RPMI8226 (cell line): ENCODE measurements around the gene MKNK1.

Experiments used
- DNase-seq: peaks from one replicate; pipeline ENCODE4 v3.0.0-alpha.2; 2015

MKNK1 gene

DNA sequence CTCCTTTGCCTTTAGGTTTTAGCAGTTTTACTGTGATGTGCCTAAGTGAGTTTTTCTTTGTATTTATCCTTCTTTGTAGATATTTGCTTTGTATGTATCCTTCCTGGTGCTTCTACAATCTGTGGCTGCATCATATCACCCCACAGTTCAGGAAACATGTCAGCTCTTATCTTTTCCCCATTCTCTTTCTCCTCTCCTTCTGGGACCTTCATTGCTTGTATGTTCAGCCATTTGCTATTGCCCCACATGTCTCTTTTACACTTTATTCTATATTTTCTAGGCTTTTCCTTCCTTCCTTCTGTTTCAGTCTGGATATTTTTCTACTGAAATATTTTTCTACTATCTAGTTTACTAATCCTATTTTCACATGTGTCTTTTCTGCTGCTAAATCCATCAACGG, 67.5 kb downstream of the MKNK1 start:
- no peak for DNase-seq

DNA sequence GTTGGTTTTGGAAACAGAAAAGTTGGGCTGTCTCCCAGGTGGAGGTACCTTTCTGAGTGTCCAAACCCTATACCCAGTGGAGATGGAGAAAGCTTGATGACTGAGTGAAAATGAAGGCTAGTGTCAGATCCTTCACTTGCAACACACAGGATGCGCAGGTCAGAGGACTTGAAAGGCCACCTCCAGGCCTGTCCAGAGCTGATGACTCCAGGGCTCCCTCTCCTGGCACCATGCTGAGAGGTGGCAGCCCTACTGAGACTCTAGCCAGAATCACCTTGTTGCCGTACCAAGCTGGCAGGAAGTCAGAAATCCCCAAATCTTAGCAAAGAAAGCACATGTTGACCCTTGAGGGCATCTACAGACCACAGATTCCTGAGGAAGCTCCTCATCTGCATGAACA, 69.0 kb downstream of the MKNK1 start:
- DNase-seq, result peak; percentile 75

DNA sequence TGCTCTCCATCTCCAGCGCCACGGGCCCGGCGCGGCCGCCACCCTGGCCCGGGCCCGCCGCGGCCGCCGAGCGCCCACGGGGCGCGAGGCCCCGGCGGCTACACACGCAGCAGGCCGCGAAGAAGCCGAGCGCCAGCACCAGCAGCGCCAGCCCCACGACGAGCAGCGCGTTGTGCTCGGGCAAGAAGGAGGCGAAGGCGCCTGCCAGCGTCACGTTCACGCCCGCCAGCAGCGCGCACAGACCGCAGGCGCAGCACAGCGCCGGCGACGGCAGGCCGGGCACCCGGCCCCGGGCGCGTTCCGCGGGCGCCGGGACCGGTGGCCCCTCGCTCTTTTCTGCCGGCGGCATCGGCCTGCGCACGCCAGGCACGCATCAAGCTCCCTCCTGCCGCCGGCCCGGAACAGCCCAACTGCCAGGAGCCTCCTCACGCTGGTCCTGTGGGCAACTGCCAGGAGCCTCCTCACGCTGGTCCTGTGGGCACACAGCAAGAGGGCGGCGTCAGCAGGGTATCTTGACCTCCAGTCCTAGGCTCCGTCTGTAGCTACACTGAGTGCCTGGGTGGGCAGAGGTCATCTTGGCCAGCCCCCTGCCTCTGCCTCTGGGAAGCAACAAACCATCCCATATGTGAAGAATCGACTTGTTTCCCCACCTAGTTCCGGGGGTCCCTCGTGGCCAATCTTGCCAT, 70.7 kb downstream of the MKNK1 start:
- peak; percentile 55 for DNase-seq

DNA sequence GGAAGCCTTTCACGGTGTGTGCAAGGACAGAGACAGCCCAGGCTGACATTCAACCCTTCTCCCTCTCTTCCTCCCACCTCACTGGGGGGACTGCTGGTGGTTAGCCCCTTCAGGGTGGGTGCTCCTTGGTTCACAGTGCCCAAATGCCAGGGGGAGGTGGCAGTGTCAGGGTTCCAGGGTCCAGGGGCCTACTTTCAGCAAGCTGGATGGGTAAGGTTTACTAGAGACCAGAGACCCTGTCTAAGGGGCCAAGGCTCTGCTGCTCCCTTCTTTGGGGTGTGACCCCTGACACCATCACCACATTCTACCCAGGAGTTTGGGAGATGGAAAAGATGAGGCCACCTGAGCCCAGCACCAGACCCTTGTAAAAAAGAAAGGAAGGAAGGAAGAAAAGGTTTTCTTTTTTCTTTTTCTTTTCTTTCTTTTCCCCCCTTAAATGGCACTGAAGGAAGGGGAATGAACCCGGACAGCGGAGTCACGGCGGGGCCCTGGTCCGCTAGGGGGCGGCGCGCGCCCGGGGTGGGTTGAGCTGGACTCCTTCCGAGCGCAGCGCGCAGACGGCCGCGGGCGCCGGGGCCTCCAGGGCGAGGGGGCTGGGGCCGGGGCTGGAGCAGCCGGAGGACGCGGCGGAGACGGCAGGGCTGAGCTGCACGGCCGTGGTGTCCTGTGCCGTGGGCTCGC, 71.4 kb downstream of the MKNK1 start:
- peak; percentile 77 for DNase-seq

DNA sequence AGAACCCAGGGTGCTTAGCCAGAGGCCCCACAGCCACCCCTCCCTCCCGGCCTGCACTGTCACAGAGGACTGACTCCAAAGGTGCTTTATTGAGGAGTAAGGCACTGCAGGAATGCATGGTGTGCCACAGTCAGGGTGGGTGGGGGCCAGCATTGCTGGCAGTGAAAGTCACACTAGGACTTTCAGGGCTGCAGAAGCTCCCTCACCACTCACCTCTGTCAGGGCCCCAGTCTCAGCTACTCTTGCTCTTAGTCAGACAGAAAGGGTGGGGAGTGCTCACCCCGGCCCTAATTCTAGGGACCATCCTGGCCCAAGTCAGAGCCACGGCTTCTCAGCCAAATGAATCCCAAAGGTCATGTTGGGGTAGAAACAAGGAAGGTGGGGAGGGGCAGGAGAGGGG, 72.0 kb downstream of the MKNK1 start:
- no peak for DNase-seq

DNA sequence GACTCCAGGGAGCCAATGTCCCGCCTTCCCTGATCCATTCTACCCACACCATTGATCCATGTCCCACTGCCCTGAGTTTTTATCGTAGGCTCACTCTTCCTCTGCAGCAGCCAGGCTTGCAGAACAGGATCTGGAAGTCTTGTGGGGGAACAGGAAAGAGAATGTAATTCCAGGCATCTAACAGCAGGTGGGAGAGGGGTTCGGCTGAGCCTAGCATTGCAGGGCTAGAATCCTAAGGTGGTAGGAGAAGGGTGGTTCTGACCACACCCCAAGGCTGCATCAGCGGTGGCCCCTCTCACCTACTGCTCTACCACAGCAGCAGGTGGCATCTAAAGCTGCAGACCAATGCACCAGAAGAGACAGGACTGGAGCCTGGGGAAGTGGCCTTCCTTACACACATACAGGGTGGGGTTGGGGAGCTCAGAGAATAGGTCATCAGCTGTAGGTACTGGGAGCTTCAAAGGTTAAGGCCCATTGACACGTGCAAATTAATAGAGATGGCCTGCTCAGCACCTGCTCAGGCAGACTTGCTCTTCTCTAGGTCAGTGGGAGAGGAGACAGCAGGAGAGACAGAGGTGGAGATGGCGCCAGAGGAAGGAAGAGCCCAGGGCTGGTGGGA, 73.2 kb downstream of the MKNK1 start:
- no peak for DNase-seq

DNA sequence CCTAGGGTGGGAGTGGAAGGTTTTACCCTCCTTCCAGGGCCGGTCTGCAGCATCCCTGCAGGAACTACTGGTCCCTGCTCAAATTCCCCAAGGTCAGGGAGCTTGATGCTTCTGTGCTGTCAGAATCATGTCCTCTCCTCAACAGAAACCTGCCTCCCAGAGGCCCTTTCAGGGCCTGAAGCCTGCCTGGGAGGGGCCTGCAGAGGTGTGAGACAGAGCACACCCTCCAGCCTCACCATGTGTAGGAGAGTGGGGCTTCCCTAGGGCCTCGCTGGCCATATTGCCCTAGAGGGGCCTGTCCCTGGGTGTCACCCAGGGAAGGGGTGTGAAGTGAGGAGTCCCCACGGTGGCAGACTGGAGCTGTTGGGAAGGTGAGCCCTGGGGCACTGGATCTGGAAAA, 73.8 kb downstream of the MKNK1 start:
- no peak for DNase-seq

DNA sequence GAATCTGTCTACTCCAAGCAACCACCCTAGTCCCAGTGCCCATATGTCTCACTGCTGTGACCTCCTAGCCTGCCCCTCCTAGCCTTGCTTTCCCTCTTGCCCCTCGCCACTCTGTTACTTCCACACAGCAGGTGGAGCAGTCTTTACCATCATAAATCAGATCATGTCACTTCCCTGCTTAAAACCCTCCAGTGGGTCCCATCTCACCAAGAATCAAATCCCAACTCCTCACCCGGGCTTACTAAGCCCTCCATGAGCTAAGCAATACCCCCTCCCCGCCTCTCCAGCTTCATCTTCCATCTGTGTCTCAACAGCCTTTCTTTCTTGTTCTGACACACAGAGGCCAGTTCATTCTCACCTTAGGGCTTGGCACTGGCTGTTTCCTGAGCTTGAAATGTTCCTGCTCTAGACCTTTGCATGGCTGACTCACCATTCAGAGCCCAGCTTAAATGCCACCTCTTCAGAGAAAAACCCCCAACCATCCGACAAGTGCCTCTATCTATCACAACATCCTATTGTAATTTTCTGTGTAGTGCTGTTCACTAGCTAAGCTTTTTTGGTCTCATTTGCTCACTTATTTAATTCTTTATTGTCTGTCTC, 74.9 kb downstream of the MKNK1 start:
- DNase-seq, result no peak

DNA sequence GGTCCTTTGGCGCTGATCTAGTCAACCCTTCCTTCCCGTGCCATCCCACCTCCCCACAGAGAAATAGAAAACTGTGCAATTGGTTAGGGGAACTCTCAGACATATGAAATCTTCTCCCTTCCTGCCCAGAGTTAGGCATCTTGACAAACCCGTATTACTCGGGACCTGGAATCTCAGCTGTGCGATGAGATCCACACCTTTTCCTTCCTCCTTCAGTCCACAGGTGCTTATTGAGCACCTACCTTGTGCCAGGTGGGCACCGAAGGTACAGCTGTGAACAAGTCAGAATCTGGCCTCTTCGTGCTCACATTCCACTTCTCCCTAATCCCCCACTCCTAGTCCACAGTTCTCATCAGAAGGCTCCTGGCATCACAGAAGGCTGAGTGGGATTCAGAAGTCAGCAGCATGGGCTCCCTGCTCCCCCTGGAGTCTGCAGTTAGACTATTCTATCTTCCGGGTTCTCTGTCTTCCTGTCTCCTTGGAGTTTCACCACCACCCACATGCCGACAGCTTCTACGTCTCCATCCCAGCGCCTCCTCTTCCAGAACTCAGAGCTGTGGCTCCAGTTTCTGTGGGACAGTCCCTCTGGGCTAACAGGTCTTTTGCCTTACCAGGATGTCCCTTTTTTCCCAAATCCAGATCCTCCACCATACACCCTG, 75.6 kb downstream of the MKNK1 start:
- no peak for DNase-seq

DNA sequence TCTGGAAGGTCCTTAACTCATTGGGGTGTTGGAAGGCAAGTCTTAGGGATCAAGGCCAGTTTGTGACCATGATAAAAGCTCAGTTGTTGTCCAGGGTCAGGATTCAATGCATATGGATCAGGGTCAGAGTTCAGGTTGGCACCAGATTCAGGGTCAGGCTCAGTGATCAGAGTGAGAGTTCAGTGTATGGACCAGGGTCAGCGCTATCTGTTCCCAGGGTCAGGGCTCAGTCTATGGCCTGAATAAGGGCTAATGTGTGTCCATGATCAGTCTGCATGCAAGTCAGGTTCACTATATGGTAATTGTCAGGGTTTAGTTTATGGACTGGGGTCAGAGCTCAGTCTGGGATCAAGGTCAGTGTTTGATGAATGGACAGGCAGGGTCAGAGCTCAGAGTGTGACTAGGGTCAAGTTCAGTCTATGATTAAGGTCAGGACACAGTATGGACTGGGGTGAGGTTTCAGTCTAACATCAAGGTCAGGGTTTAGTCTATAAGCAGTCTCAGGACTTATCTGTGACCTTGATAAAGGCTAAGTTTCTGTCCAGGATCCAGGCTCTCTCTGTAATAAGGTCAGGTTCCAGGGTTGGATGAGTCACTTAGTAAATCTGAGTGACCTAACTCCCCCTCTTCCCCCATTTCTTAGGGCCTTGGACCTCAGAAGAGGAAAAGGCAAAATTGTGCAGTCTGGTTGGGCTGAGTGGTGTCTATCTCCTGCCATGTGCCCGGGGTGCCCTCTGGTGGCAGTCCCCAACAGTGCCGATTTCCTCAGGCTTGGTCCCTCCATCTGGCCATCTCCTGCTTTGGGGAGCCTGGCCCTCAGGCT, 76.4 kb downstream of the MKNK1 start:
- peak; percentile 84 for DNase-seq

DNA sequence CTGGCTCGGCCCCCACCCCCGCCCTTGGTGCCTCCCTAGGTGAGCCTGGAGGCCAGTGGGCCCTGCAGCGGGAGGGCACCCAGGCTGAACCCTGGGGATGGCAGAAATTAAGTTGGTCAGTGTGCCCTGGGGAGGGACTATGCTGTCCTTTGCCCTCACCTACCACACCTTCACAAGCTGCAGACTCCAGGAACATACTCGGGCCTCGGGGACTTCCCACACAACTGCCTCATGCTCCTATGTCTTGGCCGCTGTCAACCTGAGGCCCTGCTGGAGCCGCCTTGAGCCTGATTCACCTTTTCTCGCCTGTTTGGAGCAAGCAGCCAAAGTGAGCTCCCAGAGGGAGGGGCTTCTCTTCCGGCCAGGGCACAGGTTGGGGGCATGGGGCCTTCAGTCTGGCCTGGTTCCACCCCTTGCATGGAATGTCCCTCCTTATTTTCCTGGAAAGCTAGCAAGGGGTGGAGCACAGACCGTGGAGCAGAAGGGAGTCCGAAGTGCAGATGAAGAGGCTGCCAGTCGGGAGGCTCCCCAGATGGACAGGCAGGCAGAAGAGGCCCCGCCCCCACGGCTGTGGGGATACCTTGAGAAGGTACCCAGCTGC, 77.3 kb downstream of the MKNK1 start:
- no peak for DNase-seq

DNA sequence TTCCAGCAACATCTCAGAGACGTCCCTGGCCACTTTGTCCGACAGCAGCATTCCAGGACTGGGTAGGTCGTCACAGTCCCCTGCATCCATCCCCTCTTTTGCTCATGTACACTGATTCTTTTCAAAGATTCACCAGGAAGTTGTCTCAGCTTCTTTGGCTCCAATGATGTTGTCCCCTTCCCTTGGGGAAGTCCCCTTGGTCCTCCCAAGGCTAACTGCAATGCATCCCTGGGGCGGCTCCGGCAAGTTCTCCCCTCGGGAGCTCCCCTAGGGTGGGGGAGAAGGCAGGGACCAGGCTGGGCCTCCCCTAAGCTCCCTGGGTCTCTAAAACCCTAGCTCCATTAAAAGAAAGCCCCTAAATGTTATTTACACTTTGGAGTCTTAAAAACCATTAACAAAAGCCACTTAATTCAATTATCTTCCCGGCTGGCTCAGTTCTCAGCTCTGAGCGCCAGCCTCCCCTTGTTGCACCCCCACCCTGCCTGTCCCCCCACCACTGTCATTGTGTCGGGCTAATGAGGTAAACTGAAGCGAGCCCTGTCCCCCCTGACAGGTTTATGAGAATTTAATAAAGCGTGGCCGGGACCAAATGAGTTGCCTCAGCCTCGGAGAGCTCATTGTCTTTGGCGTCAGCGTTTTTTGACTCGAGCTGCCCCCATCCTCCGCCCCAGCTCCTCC, 77.9 kb downstream of the MKNK1 start:
- DNase-seq, result no peak

DNA sequence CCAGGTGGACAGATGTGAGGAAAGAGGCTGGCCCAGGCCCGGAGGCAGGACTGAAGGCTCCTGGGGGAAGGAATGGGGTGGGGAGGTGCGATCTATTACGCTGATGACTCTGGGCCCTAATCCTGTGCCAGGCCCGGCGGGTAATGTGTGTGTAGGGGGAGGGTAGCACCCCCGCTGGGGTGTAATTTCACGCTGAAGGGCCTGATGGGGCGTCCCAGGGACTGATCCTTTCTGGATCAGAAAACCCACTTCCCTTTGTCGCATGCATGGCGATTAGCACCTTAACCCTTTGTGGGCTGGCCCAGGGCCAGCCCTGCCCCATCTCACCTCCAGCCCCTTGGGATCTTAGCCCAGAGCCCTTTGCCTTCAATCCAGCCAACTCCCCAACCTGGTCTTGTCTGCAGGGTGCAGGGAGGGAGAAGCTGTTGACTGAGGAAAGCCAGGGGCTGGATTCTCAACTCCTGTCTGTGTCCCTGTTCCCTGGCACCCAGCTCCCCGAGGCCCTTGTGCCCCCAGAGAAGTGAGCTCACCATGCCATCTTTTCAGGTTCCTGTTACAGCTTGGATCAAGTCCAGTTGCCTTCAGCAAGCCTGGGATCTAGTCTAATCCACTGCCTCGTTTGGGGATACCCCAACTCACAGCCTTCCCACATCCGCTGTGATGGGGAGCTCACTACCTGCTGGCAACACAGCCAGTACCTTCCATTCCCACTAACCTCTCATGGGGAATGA, 78.7 kb downstream of the MKNK1 start:
- DNase-seq, result no peak

DNA sequence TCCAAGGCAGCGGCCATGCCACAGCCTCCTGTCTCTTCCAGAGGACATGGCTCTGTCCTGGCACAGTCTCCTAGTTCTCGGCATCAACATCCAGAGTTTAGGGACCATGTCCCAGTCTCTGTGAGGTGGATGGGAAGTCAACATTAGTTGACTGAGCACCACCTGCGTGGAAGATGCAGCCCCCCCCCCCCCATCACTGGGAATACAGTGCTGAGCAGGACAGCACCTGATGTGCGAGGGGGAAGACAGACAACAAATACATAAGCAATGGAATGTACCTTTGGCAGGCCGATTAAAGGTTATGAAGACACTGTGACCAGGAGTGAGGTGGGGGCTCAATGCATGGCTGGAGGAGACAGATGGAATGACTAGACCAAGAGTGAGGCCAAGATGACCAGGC, 79.2 kb downstream of the MKNK1 start:
- DNase-seq, result no peak

DNA sequence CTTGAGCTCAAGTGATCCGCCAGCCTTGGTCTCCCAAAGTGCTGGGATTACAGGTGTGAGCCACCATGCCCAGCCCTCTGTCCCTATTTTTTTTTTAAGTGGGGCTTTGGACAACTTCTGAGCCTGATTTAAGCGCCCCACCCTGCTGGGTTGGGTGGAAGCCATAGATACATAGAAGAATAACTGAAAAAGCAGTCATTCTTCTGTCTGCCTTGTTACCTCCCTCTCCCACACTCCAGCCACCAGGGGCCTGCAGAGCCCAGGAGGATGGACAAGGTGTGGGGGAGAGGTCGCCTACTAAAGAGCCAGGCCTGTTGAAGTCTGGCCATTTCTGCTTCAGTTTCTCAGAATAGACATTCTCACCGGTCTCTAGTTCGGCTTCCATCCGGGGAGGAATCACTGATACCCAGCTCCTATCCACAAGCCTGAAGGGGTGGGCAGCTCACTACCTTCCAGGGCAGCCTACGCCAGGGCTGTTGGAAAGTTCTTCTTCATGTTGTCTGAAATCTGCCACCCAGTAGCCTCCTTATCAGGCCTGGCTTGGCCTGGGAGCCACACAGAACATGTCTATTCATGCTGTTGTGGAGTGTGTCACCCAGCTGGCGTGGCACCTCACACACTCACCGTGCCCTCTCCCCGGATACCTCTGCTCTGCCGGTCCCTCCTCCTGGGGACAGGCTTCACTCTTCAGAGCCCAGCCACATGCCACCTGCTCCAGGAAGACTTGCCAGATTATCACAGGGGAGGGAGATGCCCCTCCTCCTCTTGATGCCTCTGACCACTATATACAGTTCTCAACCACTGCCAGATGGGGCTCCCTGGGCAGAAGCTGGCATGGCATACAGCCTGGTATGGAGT, 80.3 kb downstream of the MKNK1 start:
- peak; percentile 43 for DNase-seq

DNA sequence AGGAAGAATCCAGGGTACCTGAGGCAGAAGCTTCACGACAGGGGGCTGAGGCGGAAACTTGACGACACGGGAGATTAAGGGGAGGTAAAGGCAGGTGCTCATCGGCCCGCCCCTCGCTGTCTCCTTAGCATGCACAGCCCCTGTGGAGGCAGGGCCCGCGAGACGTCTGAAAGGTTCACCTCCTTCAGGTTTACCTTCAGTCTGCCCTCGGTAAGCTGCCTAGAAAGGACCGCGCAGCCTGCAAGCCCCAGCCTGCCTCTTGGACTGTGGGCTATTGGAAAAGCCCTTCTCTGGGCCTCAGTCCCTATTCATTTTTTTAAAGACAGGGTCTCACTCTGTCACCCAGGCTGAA, 81.1 kb downstream of the MKNK1 start:
- no peak for DNase-seq

DNA sequence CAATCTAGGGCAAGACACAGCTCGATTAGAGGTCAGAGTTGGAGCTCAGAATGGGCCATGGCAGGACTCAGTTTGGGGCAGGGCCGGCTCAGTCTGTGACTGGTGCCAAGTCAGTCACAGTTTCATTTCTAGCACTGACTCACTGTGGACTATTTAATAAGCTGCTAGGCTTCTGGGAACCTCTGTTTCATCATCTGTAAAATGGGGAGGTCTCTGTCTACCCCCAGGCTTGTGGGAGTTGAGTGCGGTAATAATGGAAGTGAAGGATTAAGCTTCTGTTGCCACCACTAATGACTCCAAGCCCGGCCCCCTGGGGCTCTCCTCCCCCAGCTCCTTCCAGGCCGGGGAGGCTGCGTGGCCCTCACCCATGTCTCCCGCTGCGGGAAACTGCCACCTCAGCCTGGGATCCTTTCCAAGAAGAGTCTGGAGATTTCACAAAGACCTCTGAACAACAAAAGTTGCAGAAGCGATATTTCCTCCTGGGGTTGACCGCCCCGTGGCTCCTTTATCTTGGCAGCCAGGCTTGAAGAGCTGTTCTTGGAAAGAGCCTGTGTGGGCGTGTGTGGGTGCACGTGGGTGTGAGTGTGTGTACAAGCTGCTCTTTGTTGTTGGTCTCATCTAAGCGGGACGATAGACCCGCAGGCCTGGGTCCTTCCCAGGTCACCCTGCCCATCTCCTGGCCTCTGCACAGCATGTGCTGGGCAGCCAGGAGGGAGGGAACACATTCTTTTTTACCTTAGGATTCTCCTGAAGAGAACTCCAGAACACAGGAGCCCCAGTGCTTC, 81.7 kb downstream of the MKNK1 start:
- peak; percentile 55 for DNase-seq

DNA sequence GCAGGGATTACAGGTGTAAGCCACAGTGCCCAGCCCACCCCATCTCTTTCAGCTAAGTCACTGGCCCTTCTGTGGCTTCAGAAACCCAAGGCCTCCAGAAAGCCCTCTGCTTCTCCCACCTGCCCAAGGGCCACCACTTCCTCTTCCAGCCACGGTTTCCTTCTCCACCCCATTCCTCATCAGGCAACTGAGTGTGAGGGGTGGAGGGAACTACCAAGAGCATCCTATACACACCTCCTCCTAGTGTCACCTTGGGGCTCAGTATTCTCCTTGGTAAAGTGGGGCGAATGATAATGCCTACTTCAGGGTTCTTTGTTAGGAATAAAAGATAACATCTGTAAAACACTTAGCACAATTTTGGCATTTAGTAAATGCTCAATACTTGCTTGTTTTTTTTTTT, 82.7 kb downstream of the MKNK1 start:
- no peak for DNase-seq
